GM19397 (cell line): ENCODE data around the gene MPG.

Source experiments
- ATAC-seq: cut with Tn5 transposase; IDR thresholded peaks from one replicate; pipeline ENCODE4 v1.9.1; 2021; ENCODE audit warnings: mild to moderate bottlenecking, moderate library complexity; ENCODE audit not compliant: unreplicated experiment

Gene MPG

GRCh38 chr16:65745-66144 is 12.3 kb upstream of the MPG start:
- no peak for ATAC-seq

GRCh38 chr16:66309-67182 is 11.5 kb upstream of the MPG start:
- ATAC-seq: no peak

GRCh38 chr16:67183-67791 is 10.7 kb upstream of the MPG start:
- ATAC-seq: no peak

GRCh38 chr16:67884-68789 is 9.9 kb upstream of the MPG start:
- ATAC-seq: no peak

GRCh38 chr16:69181-69580 is 8.8 kb upstream of the MPG start:
- ATAC-seq: no peak

- ATAC-seq: no peak
Measured at GRCh38 chr16:71210-71539, 6.8 kb upstream of the MPG start.

- no peak for ATAC-seq
Measured at GRCh38 chr16:71540-72401, 6.3 kb upstream of the MPG start.

- no peak for ATAC-seq
Measured at GRCh38 chr16:72561-73548, 5.2 kb upstream of the MPG start, which contains the start of gene RHBDF1. TSS of gene RHBDF1 (minus strand) at chr16:72631. CDS start at chr16:65015, 7,616 bp downstream.

GRCh38 chr16:74051-74746 is 3.8 kb upstream of the MPG start:
- ATAC-seq: no peak

- ATAC-seq: no peak
Measured at GRCh38 chr16:74747-75334, 3.2 kb upstream of the MPG start.

- ATAC-seq: no peak
Measured at GRCh38 chr16:75580-76501, 2.2 kb upstream of the MPG start.

GRCh38 chr16:76535-77272 is 1.3 kb upstream of the MPG start:
- no peak for ATAC-seq

- ATAC-seq: peak; percentile 26
Measured at GRCh38 chr16:77273-77806, 685 bp upstream of the MPG start.

- peak; percentile 15 for ATAC-seq
Measured at GRCh38 chr16:78444-79150, 572 bp downstream of the MPG start.

- no peak for ATAC-seq
Measured at GRCh38 chr16:79151-80054, 1.4 kb downstream of the MPG start.
